Esophagus squamous epithelium (tissue), 4 donors: Measurements from ENCODE around the gene PPP1R37.

Experiments used
- CTCF ChIP-seq, 6 experiments: fragments of 450-650 bp in 4 of 6; fragments of 200-600 bp in 2 of 6; sonication (generic) in 2 of 6; IDR thresholded peaks; one replicate each; pipeline ENCODE4 v1.5.1; 2016 to 2019; ENCODE audit warnings: antibody characterized with exemption in 6 of 6, mild to moderate bottlenecking in 4 of 6, moderate library complexity in 4 of 6
- POLR2A ChIP-seq, 4 donors: fragments of 450-650 bp; IDR thresholded peaks; one replicate each; pipeline ENCODE4 v1.6.1; 2017; ENCODE audit warnings: antibody characterized with exemption in 4 of 4, mild to moderate bottlenecking in 4 of 4, moderate library complexity in 3 of 4

GRCh38 chr19:45170146-45171106 lies 77.4 kb downstream of the PPP1R37 start:
- TF ChIP-seq CTCF (IDR thresholded peaks at IDR 0.05), result no peak
- TF ChIP-seq POLR2A (IDR thresholded peaks at IDR 0.05), result no peak
